ENCODE measurements around the gene ASB2.

Gene ASB2

GRCh38 chr14:93906341-93907329 lies 69.7 kb downstream of the ASB2 start:
- Histone ChIP-seq H3K4me1 (ENCODE audit: control insufficient read depth, insufficient read depth, low read length) (no peaks in the 10 kb centered on the region), H3K27ac (ENCODE audit: insufficient read depth, low read depth, low read length, poor library complexity, severe bottlenecking) (no peak overlapping the region), H3K9me3 (ENCODE audit: control insufficient read depth, low read length) (no peaks in the 10 kb centered on the region), H3K27me3 (ENCODE audit: control insufficient read depth, insufficient read depth, low read length, poor library complexity, severe bottlenecking) (no peaks in the 10 kb centered on the region), H3K36me3 (ENCODE audit: control insufficient read depth, insufficient read depth, low read length) (no peaks in the 10 kb centered on the region), H3K4me3 (ENCODE audit: insufficient read depth, low read depth, low read length) (no peak overlapping the region)
- 53 to 57% methylated on average over 15 of the region's 15 CpGs for WGBS, 2 experiments

DNA sequence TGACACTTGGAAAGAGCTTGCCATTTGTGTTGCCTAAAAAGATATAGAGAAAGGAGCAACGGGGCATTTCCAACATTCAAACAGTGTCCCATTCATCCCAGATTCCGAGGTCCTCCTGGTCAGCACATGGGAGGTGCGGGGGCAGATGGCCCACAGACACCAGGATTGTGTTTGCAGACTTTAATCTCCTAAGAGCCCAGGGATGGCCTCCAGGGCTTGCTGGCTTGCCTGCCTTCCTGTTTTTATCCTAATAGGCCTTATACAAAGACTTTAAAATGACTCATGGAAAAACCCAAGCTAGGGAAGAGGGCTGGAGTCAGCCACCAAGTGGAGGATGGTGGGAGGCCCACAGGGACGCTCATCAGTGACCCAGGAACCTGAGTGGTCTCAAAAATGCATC lies 70.7 kb downstream of the ASB2 start:
- H3K36me3 ChIP-seq (ENCODE audit: control insufficient read depth, insufficient read depth, low read length) = no peaks in the 10 kb centered on the region
- 80 to 87% methylated on average over 4 of the region's 4 CpGs for WGBS, 2 experiments
- H3K27ac ChIP-seq (ENCODE audit: insufficient read depth, low read depth, low read length, poor library complexity, severe bottlenecking) = no peak overlapping the region
- H3K9me3 ChIP-seq (ENCODE audit: control insufficient read depth, low read length) = no peaks in the 10 kb centered on the region
- no peak overlapping the region for H3K4me3 ChIP-seq (ENCODE audit: insufficient read depth, low read depth, low read length)
- no peaks in the 10 kb centered on the region for H3K4me1 ChIP-seq (ENCODE audit: control insufficient read depth, insufficient read depth, low read length)
- no peaks in the 10 kb centered on the region for H3K27me3 ChIP-seq (ENCODE audit: control insufficient read depth, insufficient read depth, low read length, poor library complexity, severe bottlenecking)

DNA sequence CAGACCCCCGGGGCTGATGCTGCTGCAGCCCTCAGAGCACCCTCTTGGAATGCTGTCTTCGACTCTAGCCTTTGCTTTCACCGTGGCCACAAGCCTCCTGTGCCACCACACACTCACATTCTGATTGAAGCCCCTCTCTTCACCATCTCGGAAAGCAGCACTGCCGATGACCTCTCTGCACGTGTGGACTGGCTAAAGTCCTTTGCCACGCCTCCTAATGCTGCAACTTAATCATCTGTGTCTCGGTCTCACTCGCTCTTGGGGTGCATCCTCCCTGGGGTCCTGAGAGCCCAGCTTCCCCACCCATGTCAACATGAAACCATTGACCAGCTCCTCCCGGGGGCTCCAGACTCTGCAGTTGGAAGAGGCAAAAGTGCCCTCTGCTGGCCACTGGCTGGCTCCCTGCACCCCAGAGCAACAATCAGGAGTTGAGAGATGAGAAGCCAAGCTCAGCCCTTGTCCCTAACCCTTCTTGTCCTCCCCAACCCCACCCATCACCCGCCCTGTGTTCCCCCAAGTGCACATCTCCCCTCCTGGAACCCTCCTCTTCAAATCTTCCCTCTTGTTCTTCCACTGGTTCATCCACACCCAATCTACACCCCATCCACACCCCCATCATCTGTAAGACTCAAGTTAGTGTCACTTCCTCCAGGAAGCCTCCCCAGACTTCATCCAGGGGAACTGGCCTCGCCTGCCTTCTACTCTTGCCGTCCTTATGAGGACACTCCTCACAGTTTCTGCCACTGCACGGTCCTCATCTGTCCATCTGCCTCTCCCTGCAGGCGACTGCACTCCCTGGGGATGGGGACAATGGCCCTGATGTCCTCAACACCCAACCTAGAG lies 72.8 kb downstream of the ASB2 start:
- H3K4me1 ChIP-seq (ENCODE audit: control insufficient read depth, insufficient read depth, low read length) = no peaks in the 10 kb centered on the region
- 69 to 70% methylated on average over 15 of the region's 15 CpGs for WGBS, 2 experiments
- no peaks in the 10 kb centered on the region for H3K9me3 ChIP-seq (ENCODE audit: control insufficient read depth, low read length)
- H3K27me3 ChIP-seq (ENCODE audit: control insufficient read depth, insufficient read depth, low read length, poor library complexity, severe bottlenecking) = no peaks in the 10 kb centered on the region
- H3K27ac ChIP-seq (ENCODE audit: insufficient read depth, low read depth, low read length, poor library complexity, severe bottlenecking) = no peak overlapping the region
- H3K36me3 ChIP-seq (ENCODE audit: control insufficient read depth, insufficient read depth, low read length) = no peaks in the 10 kb centered on the region
- H3K4me3 ChIP-seq (ENCODE audit: insufficient read depth, low read depth, low read length) = no peak overlapping the region

DNA sequence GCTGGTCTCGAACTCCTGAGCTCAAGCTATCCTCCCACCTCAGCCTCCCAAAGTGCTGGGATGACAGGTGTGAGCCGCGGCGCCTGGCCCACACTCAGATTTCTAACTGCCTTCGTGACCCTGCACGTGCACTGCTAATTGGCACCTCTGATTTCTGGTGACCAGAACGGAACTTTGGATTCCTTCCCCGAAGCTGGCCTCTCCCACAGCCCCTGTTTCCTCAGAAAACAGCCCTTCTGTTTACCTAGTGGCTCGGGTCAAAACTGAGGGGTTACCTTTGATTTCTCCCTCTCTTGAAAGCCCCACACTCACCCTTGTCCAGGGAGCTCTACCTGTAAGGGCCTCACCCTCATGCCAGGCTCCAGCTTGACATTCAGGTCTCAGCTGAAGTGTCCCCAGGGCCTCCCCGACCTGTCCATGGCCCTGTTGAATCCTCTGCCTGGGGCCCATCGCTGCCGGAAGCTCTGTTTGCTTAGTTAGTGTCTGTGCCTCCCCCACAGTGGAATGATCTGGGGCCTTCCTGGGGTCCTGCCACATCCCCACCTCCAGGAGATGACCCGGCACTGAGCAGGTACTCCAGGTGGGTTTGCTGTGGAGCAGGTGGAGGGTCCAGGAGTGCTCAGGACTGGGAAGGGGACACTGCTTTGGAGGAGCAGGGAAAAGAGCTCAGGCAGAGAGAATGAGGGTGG lies 73.6 kb downstream of the ASB2 start:
- no peak overlapping the region for H3K4me3 ChIP-seq (ENCODE audit: insufficient read depth, low read depth, low read length)
- H3K27me3 ChIP-seq (ENCODE audit: control insufficient read depth, insufficient read depth, low read length, poor library complexity, severe bottlenecking) = no peaks in the 10 kb centered on the region
- H3K4me1 ChIP-seq (ENCODE audit: control insufficient read depth, insufficient read depth, low read length) = no peaks in the 10 kb centered on the region
- no peak overlapping the region for H3K27ac ChIP-seq (ENCODE audit: insufficient read depth, low read depth, low read length, poor library complexity, severe bottlenecking)
- no peaks in the 10 kb centered on the region for H3K36me3 ChIP-seq (ENCODE audit: control insufficient read depth, insufficient read depth, low read length)
- H3K9me3 ChIP-seq (ENCODE audit: control insufficient read depth, low read length) = no peaks in the 10 kb centered on the region
- WGBS, 2 experiments = 94 to 95% methylated on average over 13 of the region's 13 CpGs

- Histone ChIP-seq H3K4me1 (ENCODE audit: control insufficient read depth, insufficient read depth, low read length) (no peaks in the 10 kb centered on the region), H3K27me3 (ENCODE audit: control insufficient read depth, insufficient read depth, low read length, poor library complexity, severe bottlenecking) (no peaks in the 10 kb centered on the region), H3K36me3 (ENCODE audit: control insufficient read depth, insufficient read depth, low read length) (no peaks in the 10 kb centered on the region), H3K9me3 (ENCODE audit: control insufficient read depth, low read length) (no peaks in the 10 kb centered on the region), H3K27ac (ENCODE audit: insufficient read depth, low read depth, low read length, poor library complexity, severe bottlenecking) (no peak overlapping the region), H3K4me3 (ENCODE audit: insufficient read depth, low read depth, low read length) (no peak overlapping the region)
- 77 to 80% methylated on average over 6 of the region's 6 CpGs for WGBS, 2 experiments
These were observed 74.6 kb downstream of the ASB2 start for GRCh38 chr14:93901813-93902212.

DNA sequence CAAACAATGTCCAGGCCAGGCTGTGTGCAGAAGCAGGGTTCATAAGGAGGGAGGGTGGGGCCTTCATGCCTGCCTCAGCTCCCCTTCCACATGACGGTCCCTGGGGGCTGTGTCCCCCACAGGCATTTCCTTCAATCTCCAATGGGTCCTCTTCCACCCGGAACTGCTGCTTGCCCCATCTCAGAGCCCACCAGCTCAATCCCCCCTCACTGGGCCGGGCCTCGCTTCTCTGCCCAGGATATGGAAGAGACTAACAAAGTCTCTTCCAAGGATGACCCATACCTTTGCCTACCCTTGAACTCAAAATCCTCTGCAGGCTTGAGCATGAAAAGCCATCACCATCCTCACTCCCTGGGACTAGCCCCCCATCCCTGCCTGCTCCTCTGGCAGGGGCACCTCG lies 77.6 kb downstream of the ASB2 start:
- H3K4me1 ChIP-seq (ENCODE audit: control insufficient read depth, insufficient read depth, low read length) = peaks cover 15% of the 10 kb centered on the region
- no peak overlapping the region for H3K4me3 ChIP-seq (ENCODE audit: insufficient read depth, low read depth, low read length)
- WGBS, 2 experiments = 90 to 93% methylated on average over 5 of the region's 5 CpGs
- H3K36me3 ChIP-seq (ENCODE audit: control insufficient read depth, insufficient read depth, low read length) = no peaks in the 10 kb centered on the region
- no peaks in the 10 kb centered on the region for H3K9me3 ChIP-seq (ENCODE audit: control insufficient read depth, low read length)
- no peak overlapping the region for H3K27ac ChIP-seq (ENCODE audit: insufficient read depth, low read depth, low read length, poor library complexity, severe bottlenecking)
- H3K27me3 ChIP-seq (ENCODE audit: control insufficient read depth, insufficient read depth, low read length, poor library complexity, severe bottlenecking) = no peaks in the 10 kb centered on the region

DNA sequence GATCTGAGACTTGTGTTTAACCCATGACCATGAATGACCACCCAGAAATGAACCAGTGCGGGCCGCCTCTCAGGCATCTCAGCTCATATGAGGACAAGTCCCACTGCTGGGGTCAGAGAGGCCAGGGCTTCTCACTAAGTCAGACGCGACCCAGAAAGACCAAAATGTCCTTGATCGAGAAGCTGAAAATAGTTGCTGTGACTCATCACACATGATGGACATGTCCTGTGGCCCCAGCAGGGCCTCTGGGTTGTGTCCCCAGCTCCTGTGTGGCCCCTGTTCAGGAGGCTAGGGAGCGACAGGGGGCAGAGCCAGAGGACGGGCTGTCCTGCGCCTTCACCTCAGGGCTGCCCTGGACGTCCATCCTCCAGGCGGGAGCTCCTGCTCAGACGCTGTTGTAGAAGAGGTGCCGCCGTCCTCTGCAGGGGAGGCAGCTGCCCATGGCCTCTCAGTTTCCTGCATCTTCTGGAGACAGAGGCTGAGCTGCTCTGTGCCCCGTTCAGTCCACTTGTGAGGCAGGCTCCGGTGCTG lies 78.2 kb downstream of the ASB2 start:
- Histone ChIP-seq H3K27me3 (ENCODE audit: control insufficient read depth, insufficient read depth, low read length, poor library complexity, severe bottlenecking) (no peaks in the 10 kb centered on the region), H3K4me3 (ENCODE audit: insufficient read depth, low read depth, low read length) (no peak overlapping the region), H3K36me3 (ENCODE audit: control insufficient read depth, insufficient read depth, low read length) (no peaks in the 10 kb centered on the region), H3K9me3 (ENCODE audit: control insufficient read depth, low read length) (no peaks in the 10 kb centered on the region), H3K4me1 (ENCODE audit: control insufficient read depth, insufficient read depth, low read length) (peaks cover 20% of the 10 kb centered on the region), H3K27ac (ENCODE audit: insufficient read depth, low read depth, low read length, poor library complexity, severe bottlenecking) (no peak overlapping the region)
- WGBS, 2 experiments = 92% methylated on average over 15 of the region's 15 CpGs

- H3K4me3 ChIP-seq (ENCODE audit: insufficient read depth, low read depth, low read length) = no peak overlapping the region
- 91 to 93% methylated on average over 5 of the region's 5 CpGs for WGBS, 2 experiments
- H3K9me3 ChIP-seq (ENCODE audit: control insufficient read depth, low read length) = no peaks in the 10 kb centered on the region
These were observed 78.9 kb downstream of the ASB2 start for GRCh38 chr14:93897476-93897845.

DNA sequence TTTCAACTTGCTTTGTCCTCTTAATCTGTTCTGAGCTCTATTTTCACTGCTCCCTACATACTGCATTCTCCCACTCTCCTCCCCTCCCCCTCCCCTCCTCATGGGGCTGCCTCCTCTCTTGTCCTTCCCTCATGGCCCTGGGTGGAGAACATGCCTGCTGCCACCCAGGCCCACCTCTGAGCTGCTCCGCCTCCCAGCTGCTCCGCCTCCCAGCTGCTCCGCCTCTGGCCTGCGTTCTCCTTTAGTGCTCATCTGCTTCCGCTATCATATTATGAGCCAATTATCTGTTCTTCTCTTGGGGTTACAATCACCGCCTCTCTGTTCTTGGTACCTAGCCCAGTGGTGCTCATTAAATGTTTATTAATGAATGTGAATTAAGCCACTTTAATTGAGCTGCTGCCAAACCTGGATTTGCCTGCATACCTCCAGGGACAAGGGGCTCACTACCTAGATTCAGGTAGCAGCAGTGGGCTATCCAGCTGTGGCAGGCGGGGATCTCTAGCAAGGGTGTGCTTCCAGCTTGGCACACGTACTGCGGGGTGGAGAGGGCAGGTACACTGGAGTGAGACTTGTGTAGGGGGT lies 81.3 kb downstream of the ASB2 start:
- Histone ChIP-seq H3K9me3 (ENCODE audit: control insufficient read depth, low read length) (no peaks in the 10 kb centered on the region), H3K27me3 (ENCODE audit: control insufficient read depth, insufficient read depth, low read length, poor library complexity, severe bottlenecking) (no peaks in the 10 kb centered on the region), H3K27ac (ENCODE audit: insufficient read depth, low read depth, low read length, poor library complexity, severe bottlenecking) (no peak overlapping the region), H3K36me3 (ENCODE audit: control insufficient read depth, insufficient read depth, low read length) (no peaks in the 10 kb centered on the region), H3K4me3 (ENCODE audit: insufficient read depth, low read depth, low read length) (no peak overlapping the region), H3K4me1 (ENCODE audit: control insufficient read depth, insufficient read depth, low read length) (peaks cover 27% of the 10 kb centered on the region)
- 67 to 69% methylated on average over 9 of the region's 9 CpGs for WGBS, 2 experiments

More at GRCh38 chr14:93897476-93897845, 78.9 kb downstream of the ASB2 start:
- no peaks in the 10 kb centered on the region for H3K36me3 ChIP-seq (ENCODE audit: control insufficient read depth, insufficient read depth, low read length)
- no peak overlapping the region for H3K27ac ChIP-seq (ENCODE audit: insufficient read depth, low read depth, low read length, poor library complexity, severe bottlenecking)
- H3K4me1 ChIP-seq (ENCODE audit: control insufficient read depth, insufficient read depth, low read length) = peaks cover 23% of the 10 kb centered on the region
- H3K27me3 ChIP-seq (ENCODE audit: control insufficient read depth, insufficient read depth, low read length, poor library complexity, severe bottlenecking) = no peaks in the 10 kb centered on the region

All from ectodermal cell (in vitro differentiated cells).